ENCODE measurements around the gene SLX4IP.
"Not testable (repeated sequence)": the region's sequence is repeated elsewhere in the genome, so short reads cannot be mapped to it uniquely, and the experiment has no call there.

The SLX4IP gene

GRCh38 chr20:10578607-10579006 lies 143.5 kb downstream of the SLX4IP start:
- H3K36me3 ChIP-seq (ENCODE audit: control insufficient read depth, insufficient read depth, low read length), result no peaks in the 10 kb centered on the region
- WGBS, 2 experiments, result 86 to 99% methylated on average over 1 to 2 of the region's 2 CpGs
- no peaks in the 10 kb centered on the region for H3K9me3 ChIP-seq (ENCODE audit: control insufficient read depth, low read length)
- H3K4me3 ChIP-seq (ENCODE audit: insufficient read depth, low read depth, low read length), result no peak overlapping the region
- no peaks in the 10 kb centered on the region for H3K4me1 ChIP-seq (ENCODE audit: control insufficient read depth, insufficient read depth, low read length)
- no peak overlapping the region for H3K27ac ChIP-seq (ENCODE audit: insufficient read depth, low read depth, low read length, poor library complexity, severe bottlenecking)
- H3K27me3 ChIP-seq (ENCODE audit: control insufficient read depth, insufficient read depth, low read length, poor library complexity, severe bottlenecking), result no peaks in the 10 kb centered on the region

- no peaks in the 10 kb centered on the region for H3K36me3 ChIP-seq (ENCODE audit: control insufficient read depth, insufficient read depth, low read length)
- no peaks in the 10 kb centered on the region for H3K9me3 ChIP-seq (ENCODE audit: control insufficient read depth, low read length)
- H3K27ac ChIP-seq (ENCODE audit: insufficient read depth, low read depth, low read length, poor library complexity, severe bottlenecking), result no peak overlapping the region
- H3K4me1 ChIP-seq (ENCODE audit: control insufficient read depth, insufficient read depth, low read length), result peaks cover 4% of the 10 kb centered on the region
- H3K4me3 ChIP-seq (ENCODE audit: insufficient read depth, low read depth, low read length), result no peak overlapping the region
- no peaks in the 10 kb centered on the region for H3K27me3 ChIP-seq (ENCODE audit: control insufficient read depth, insufficient read depth, low read length, poor library complexity, severe bottlenecking)
- WGBS, 2 experiments, result 83 to 87% methylated on average over 1 of the region's 1 CpG
Observed at GRCh38 chr20:10579942-10580341, 144.8 kb downstream of the SLX4IP start.

DNA sequence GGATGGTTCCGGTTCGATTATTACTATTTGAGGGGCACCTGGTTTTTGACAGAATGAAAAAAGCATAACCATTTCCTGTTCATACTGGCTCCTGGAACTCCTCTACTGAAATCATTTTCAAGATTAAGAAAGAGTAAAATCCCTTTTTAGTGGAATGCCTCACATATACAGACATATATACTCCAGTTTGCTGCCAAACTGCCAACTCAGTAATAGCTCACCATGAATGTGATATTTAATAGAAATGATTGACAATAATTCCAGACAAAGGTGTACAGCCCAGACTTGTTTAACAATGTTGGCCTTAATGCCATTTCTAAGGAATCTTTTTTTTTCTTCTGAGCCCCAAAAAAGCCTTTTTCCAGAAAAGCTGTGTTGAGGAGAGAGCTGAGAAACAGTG lies 145.6 kb downstream of the SLX4IP start:
- no peaks in the 10 kb centered on the region for H3K9me3 ChIP-seq (ENCODE audit: control insufficient read depth, low read length)
- H3K4me3 ChIP-seq (ENCODE audit: insufficient read depth, low read depth, low read length), result no peak overlapping the region
- H3K27ac ChIP-seq (ENCODE audit: insufficient read depth, low read depth, low read length, poor library complexity, severe bottlenecking), result no peak overlapping the region
- peaks cover 4% of the 10 kb centered on the region for H3K4me1 ChIP-seq (ENCODE audit: control insufficient read depth, insufficient read depth, low read length)
- no peaks in the 10 kb centered on the region for H3K27me3 ChIP-seq (ENCODE audit: control insufficient read depth, insufficient read depth, low read length, poor library complexity, severe bottlenecking)
- no peaks in the 10 kb centered on the region for H3K36me3 ChIP-seq (ENCODE audit: control insufficient read depth, insufficient read depth, low read length)
- WGBS, 2 experiments, result 94 to 96% methylated on average over 2 of the region's 2 CpGs

GRCh38 chr20:10581823-10582222 lies 146.7 kb downstream of the SLX4IP start:
- H3K4me3 ChIP-seq (ENCODE audit: insufficient read depth, low read depth, low read length), result no peak overlapping the region
- H3K36me3 ChIP-seq (ENCODE audit: control insufficient read depth, insufficient read depth, low read length), result no peaks in the 10 kb centered on the region
- H3K9me3 ChIP-seq (ENCODE audit: control insufficient read depth, low read length), result no peaks in the 10 kb centered on the region
- H3K4me1 ChIP-seq (ENCODE audit: control insufficient read depth, insufficient read depth, low read length), result peaks cover 4% of the 10 kb centered on the region
- no peak overlapping the region for H3K27ac ChIP-seq (ENCODE audit: insufficient read depth, low read depth, low read length, poor library complexity, severe bottlenecking)
- no peaks in the 10 kb centered on the region for H3K27me3 ChIP-seq (ENCODE audit: control insufficient read depth, insufficient read depth, low read length, poor library complexity, severe bottlenecking)
- 56 to 66% methylated on average over 4 of the region's 4 CpGs for WGBS, 2 experiments

GRCh38 chr20:10584371-10584770 lies 149.3 kb downstream of the SLX4IP start:
- H3K36me3 ChIP-seq (ENCODE audit: control insufficient read depth, insufficient read depth, low read length), result no peaks in the 10 kb centered on the region
- H3K4me3 ChIP-seq (ENCODE audit: insufficient read depth, low read depth, low read length), result no peak overlapping the region
- H3K27me3 ChIP-seq (ENCODE audit: control insufficient read depth, insufficient read depth, low read length, poor library complexity, severe bottlenecking), result no peaks in the 10 kb centered on the region
- H3K9me3 ChIP-seq (ENCODE audit: control insufficient read depth, low read length), result no peaks in the 10 kb centered on the region
- peaks cover 4% of the 10 kb centered on the region for H3K4me1 ChIP-seq (ENCODE audit: control insufficient read depth, insufficient read depth, low read length)
- no peak overlapping the region for H3K27ac ChIP-seq (ENCODE audit: insufficient read depth, low read depth, low read length, poor library complexity, severe bottlenecking)

GRCh38 chr20:10585308-10585707 lies 150.2 kb downstream of the SLX4IP start:
- Histone ChIP-seq H3K27me3 (ENCODE audit: control insufficient read depth, insufficient read depth, low read length, poor library complexity, severe bottlenecking) (no peaks in the 10 kb centered on the region), H3K4me1 (ENCODE audit: control insufficient read depth, insufficient read depth, low read length) (peaks cover 4% of the 10 kb centered on the region), H3K27ac (ENCODE audit: insufficient read depth, low read depth, low read length, poor library complexity, severe bottlenecking) (no peak overlapping the region), H3K9me3 (ENCODE audit: control insufficient read depth, low read length) (no peaks in the 10 kb centered on the region), H3K4me3 (ENCODE audit: insufficient read depth, low read depth, low read length) (no peak overlapping the region), H3K36me3 (ENCODE audit: control insufficient read depth, insufficient read depth, low read length) (no peaks in the 10 kb centered on the region)
- WGBS, 2 experiments, result 93 to 94% methylated on average over 3 of the region's 3 CpGs

DNA sequence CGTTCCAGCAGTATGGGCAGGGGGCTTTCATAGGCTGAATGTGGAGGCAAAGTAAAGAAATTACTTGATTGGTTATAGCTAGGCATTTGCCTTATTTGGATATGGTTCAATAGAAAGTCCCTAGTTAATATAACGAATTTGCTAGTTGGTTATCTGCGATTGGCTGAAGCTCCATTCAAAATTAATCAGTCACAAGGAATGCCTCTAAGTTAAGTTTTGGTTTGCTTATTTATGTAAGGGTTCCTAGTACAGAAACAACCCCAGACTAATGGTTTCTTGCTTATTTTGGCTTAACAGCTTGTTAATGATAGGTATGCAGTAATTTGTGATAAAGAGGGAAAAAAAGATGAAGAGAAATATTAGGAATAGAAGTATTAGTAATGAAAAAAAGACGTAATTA lies 151.2 kb downstream of the SLX4IP start:
- H3K4me3 ChIP-seq (ENCODE audit: insufficient read depth, low read depth, low read length), result no peak overlapping the region
- no peaks in the 10 kb centered on the region for H3K36me3 ChIP-seq (ENCODE audit: control insufficient read depth, insufficient read depth, low read length)
- 95 to 97% methylated on average over 4 of the region's 4 CpGs for WGBS, 2 experiments
- H3K27me3 ChIP-seq (ENCODE audit: control insufficient read depth, insufficient read depth, low read length, poor library complexity, severe bottlenecking), result no peaks in the 10 kb centered on the region
- H3K4me1 ChIP-seq (ENCODE audit: control insufficient read depth, insufficient read depth, low read length), result peaks cover 4% of the 10 kb centered on the region
- no peaks in the 10 kb centered on the region for H3K9me3 ChIP-seq (ENCODE audit: control insufficient read depth, low read length)
- no peak overlapping the region for H3K27ac ChIP-seq (ENCODE audit: insufficient read depth, low read depth, low read length, poor library complexity, severe bottlenecking)

DNA sequence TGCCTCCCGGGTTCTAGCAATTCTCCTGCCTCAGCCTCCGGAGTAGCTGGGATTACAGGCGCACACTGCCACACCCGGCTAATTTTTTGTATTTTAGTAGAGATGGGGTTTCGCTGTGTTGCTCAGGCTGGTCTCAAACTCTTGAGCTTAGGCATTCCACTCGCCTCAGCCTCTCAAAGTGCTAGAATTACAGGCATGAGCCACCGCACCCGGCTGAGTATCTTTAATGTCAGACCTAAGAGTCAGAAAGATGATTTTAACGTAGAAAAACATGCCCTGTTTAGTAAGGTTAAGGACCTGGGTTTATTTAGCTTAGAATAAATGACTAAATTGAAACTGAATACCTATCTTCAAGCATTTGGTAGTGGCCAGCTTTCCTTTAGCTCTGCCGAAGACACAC lies 155.3 kb downstream of the SLX4IP start:
- not testable (repeated sequence) for H3K27ac ChIP-seq (ENCODE audit: insufficient read depth, low read depth, low read length, poor library complexity, severe bottlenecking)
- WGBS, 2 experiments, result 89 to 92% methylated on average over 9 to 10 of the region's 10 CpGs

DNA sequence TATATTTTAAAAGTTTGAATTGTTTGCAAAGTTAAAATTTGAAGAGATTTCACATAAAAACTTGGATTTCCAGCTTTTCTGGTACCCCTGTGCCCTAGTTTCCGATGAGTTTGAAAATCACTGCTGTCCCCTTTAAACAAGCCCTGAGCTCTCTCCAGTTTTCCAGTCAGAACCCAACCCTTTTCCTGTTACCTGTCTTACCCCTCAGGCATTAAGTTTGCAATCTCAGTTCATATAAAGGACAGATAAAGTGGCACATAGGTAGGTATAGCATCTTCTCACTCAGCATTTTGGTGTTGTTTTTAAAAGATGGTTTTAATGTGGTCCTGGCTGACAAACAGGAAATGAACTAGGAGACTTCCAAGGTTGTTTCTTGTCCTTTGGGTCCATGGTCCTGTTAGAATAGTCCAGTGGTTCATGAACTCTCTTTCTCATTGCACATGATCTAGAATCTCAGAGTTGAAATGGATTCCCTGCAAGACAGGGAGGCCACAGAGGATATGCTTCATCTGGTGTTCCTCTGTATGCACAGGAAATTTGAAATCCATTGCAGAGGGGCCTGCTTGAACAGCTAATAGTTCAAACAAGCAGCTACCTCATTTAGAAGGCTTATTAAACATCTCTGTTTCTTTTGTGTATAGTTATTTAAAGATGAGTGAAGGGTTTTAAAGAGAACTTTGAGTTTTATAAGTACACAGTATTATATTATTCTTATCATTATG lies 156.0 kb downstream of the SLX4IP start:
- Histone ChIP-seq H3K36me3 (ENCODE audit: control insufficient read depth, insufficient read depth, low read length) (no peaks in the 10 kb centered on the region), H3K4me1 (ENCODE audit: control insufficient read depth, insufficient read depth, low read length) (no peaks in the 10 kb centered on the region), H3K4me3 (ENCODE audit: insufficient read depth, low read depth, low read length) (no peak overlapping the region), H3K9me3 (ENCODE audit: control insufficient read depth, low read length) (no peaks in the 10 kb centered on the region), H3K27ac (ENCODE audit: insufficient read depth, low read depth, low read length, poor library complexity, severe bottlenecking) (no peak overlapping the region), H3K27me3 (ENCODE audit: control insufficient read depth, insufficient read depth, low read length, poor library complexity, severe bottlenecking) (no peaks in the 10 kb centered on the region)
- WGBS, 2 experiments, result 95 to 96% methylated on average over 1 of the region's 1 CpG

More for the DNA sequence above, 155.3 kb downstream of the SLX4IP start:
- not testable (repeated sequence) for H3K4me3 ChIP-seq (ENCODE audit: insufficient read depth, low read depth, low read length); H3K9me3 ChIP-seq (ENCODE audit: control insufficient read depth, low read length); H3K36me3 ChIP-seq (ENCODE audit: control insufficient read depth, insufficient read depth, low read length); H3K27me3 ChIP-seq (ENCODE audit: control insufficient read depth, insufficient read depth, low read length, poor library complexity, severe bottlenecking); H3K4me1 ChIP-seq (ENCODE audit: control insufficient read depth, insufficient read depth, low read length)

DNA sequence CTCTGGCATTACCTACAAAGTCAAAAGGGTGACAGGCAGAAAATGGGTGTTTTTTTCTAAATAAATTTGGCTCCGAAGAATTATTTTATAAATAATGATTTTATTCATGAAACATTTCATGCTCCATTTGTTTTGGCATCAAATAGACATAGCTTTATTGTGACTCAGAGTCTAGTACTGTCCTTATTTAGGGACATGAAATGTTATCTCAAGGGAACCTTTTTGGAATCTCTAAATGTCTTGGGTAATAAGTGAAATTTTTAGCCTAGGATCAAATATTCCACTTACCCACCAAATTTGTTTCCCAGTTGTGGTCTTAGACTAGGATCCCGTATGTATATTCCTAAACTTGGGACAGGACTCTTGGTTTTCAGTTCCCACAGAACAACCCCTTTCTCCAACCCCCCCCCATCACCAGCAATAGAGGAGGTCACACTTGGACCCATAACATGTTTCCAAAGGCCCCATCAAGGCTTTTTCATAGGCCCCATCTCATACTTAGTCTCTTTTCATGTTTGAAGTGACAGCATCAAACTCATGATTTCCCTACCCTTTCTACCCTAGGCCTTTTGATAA lies 156.9 kb downstream of the SLX4IP start:
- no peaks in the 10 kb centered on the region for H3K27me3 ChIP-seq (ENCODE audit: control insufficient read depth, insufficient read depth, low read length, poor library complexity, severe bottlenecking)
- H3K4me1 ChIP-seq (ENCODE audit: control insufficient read depth, insufficient read depth, low read length), result no peaks in the 10 kb centered on the region
- 96% methylated on average over 1 of the region's 2 CpGs for WGBS, 2 experiments
- no peaks in the 10 kb centered on the region for H3K9me3 ChIP-seq (ENCODE audit: control insufficient read depth, low read length)
- no peak overlapping the region for H3K4me3 ChIP-seq (ENCODE audit: insufficient read depth, low read depth, low read length)
- no peaks in the 10 kb centered on the region for H3K36me3 ChIP-seq (ENCODE audit: control insufficient read depth, insufficient read depth, low read length)
- H3K27ac ChIP-seq (ENCODE audit: insufficient read depth, low read depth, low read length, poor library complexity, severe bottlenecking), result no peak overlapping the region

All from ectodermal cell (in vitro differentiated cells).